Erythroblast (primary cell): ENCODE measurements around the gene FAM228A.

Experiments used
- GATA1 ChIP-seq: IDR thresholded peaks from 2 replicates; pipeline ENCODE4 v1.6.1; 2011; ENCODE audit warnings: low read depth, mild to moderate bottlenecking, control low read depth, low read length, moderate library complexity
- POLR2A ChIP-seq: IDR thresholded peaks from 2 replicates; pipeline ENCODE4 v1.6.1; 2011; ENCODE audit warnings: mild to moderate bottlenecking, low read length

- TF ChIP-seq POLR2A: no peak
- no peak for TF ChIP-seq GATA1
Observed at GRCh38 chr2:24225499-24226242, 50.8 kb downstream of the FAM228A start.
